ENCODE measurements around the gene MLLT1.

- TF ChIP-seq, protein P1, sequence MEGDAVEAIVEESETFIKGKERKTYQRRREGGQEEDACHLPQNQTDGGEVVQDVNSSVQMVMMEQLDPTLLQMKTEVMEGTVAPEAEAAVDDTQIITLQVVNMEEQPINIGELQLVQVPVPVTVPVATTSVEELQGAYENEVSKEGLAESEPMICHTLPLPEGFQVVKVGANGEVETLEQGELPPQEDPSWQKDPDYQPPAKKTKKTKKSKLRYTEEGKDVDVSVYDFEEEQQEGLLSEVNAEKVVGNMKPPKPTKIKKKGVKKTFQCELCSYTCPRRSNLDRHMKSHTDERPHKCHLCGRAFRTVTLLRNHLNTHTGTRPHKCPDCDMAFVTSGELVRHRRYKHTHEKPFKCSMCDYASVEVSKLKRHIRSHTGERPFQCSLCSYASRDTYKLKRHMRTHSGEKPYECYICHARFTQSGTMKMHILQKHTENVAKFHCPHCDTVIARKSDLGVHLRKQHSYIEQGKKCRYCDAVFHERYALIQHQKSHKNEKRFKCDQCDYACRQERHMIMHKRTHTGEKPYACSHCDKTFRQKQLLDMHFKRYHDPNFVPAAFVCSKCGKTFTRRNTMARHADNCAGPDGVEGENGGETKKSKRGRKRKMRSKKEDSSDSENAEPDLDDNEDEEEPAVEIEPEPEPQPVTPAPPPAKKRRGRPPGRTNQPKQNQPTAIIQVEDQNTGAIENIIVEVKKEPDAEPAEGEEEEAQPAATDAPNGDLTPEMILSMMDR (IDR thresholded peaks at IDR 0.05): no peak
- TF ChIP-seq POLR2AphosphoS5 (IDR thresholded peaks at IDR 0.05; ENCODE audit: low read depth, low read length): no peak
These were observed 106.6 kb downstream of the MLLT1 start for GRCh38 chr19:6173190-6173589.

Data from Panc1 (cell line).